ENCODE results near the gene VAV2. TPM values are rescaled to one million over a fixed set of nuclear protein-coding genes. Genes with fewer than 3 reads are reported as not detected.

The VAV2 gene
- total RNA-seq, 1 experiment from 2014 or later: 9.7 TPM

- H3F3A ChIP-seq (ENCODE audit: low read length, unreplicated experiment): no peaks in the 10 kb centered on the region
- no peak overlapping the region for H3K4me2 ChIP-seq (ENCODE audit: low read length)
- ChIA-PET POLR2A (ENCODE audit: unreplicated experiment) (no interaction called here), CTCF (no interaction called here)
- no peak overlapping the region for H3K4me3 ChIP-seq (ENCODE audit: low read length)
- H4K20me1 ChIP-seq (ENCODE audit: low read length): peaks cover 34% of the 10 kb centered on the region
- peaks cover 95% of the 10 kb centered on the region for H3K79me2 ChIP-seq (ENCODE audit: low read length)
- BruUV-seq (replicated peaks): no TSS peak
- DNase-seq (no peak), ATAC-seq (no peak)
- no peaks in the 10 kb centered on the region for H3K9me2 ChIP-seq (replicated peaks; ENCODE audit: low read length)
- no peaks in the 10 kb centered on the region for H3K27me3 ChIP-seq (ENCODE audit: low read length)
- no peaks in the 10 kb centered on the region for H3K9me3 ChIP-seq (ENCODE audit: low read length)
- peaks cover 13% of the 10 kb centered on the region for H3K4me1 ChIP-seq (ENCODE audit: insufficient read depth, low read length)
- intact Hi-C loops (cut with micrococcal nuclease): no loop called here
- H3K36me3 ChIP-seq (ENCODE audit: low read depth, low read length): peaks cover 2% of the 10 kb centered on the region; the same call in 1 of the 2 replicates
- TF ChIP-seq, protein P1, sequence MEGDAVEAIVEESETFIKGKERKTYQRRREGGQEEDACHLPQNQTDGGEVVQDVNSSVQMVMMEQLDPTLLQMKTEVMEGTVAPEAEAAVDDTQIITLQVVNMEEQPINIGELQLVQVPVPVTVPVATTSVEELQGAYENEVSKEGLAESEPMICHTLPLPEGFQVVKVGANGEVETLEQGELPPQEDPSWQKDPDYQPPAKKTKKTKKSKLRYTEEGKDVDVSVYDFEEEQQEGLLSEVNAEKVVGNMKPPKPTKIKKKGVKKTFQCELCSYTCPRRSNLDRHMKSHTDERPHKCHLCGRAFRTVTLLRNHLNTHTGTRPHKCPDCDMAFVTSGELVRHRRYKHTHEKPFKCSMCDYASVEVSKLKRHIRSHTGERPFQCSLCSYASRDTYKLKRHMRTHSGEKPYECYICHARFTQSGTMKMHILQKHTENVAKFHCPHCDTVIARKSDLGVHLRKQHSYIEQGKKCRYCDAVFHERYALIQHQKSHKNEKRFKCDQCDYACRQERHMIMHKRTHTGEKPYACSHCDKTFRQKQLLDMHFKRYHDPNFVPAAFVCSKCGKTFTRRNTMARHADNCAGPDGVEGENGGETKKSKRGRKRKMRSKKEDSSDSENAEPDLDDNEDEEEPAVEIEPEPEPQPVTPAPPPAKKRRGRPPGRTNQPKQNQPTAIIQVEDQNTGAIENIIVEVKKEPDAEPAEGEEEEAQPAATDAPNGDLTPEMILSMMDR (conservative IDR thresholded peaks at IDR 0.05; ENCODE audit: low read depth, low read length): no peak
- TF ChIP-seq EZH2 (IDR thresholded peaks at IDR 0.05; ENCODE audit: low read length, unreplicated experiment) (no peak), EZH2phosphoT487 (IDR thresholded peaks at IDR 0.05; ENCODE audit: borderline replicate concordance, low read length) (no peak)
- no peak overlapping the region for H3K9ac ChIP-seq (ENCODE audit: low read length)
- no peak overlapping the region for H3K27ac ChIP-seq (ENCODE audit: low read length)
- no peak overlapping the region for H2AFZ ChIP-seq (ENCODE audit: low read length)
Observed at GRCh38 chr9:133968966-133969617, 23.0 kb downstream of the VAV2 start.

DNA sequence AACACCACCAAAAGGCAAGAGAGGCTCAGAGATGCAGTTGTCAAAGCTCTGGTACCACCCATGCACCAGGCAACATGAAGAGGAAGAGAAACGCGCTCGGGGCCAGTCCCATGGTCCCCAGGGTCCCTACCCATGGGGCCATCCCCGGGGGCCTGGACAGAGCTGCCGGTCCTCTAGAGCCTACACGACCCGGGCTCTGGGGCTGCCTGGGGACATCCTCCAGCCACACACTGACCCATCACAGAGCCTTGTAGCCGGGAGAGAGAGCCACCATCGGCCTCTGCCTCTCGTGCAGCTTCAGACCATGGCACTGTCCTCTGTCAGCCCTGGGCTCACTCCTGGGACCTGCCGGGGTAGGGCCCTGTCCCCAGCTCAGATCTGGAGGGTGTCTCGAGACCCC is 23.7 kb downstream of the VAV2 start:
- BruUV-seq (replicated peaks): no TSS peak
- peaks cover 93% of the 10 kb centered on the region for H3K79me2 ChIP-seq (ENCODE audit: low read length)
- no peak overlapping the region for H2AFZ ChIP-seq (ENCODE audit: low read length)
- CTCF ChIA-PET: no interaction called here
- H3K4me1 ChIP-seq (ENCODE audit: insufficient read depth, low read length): peaks cover 13% of the 10 kb centered on the region
- ATAC-seq (no peak), DNase-seq (no peak)
- H3K4me3 ChIP-seq (ENCODE audit: low read length): no peak overlapping the region
- TF ChIP-seq EZH2phosphoT487 (IDR thresholded peaks at IDR 0.05; ENCODE audit: borderline replicate concordance, low read length) (no peak), EZH2 (IDR thresholded peaks at IDR 0.05; ENCODE audit: low read length, unreplicated experiment) (no peak)
- TF ChIP-seq, protein P1 (conservative IDR thresholded peaks at IDR 0.05; ENCODE audit: low read depth, low read length): no peak
- intact Hi-C loops (cut with micrococcal nuclease): no loop called here
- no peak overlapping the region for H3K27ac ChIP-seq (ENCODE audit: low read length)
- no peaks in the 10 kb centered on the region for H3K9me3 ChIP-seq (ENCODE audit: low read length)
- no peaks in the 10 kb centered on the region for H3K27me3 ChIP-seq (ENCODE audit: low read length)
- POLR2A ChIA-PET (ENCODE audit: unreplicated experiment): no interaction called here
- H3K4me2 ChIP-seq (ENCODE audit: low read length): no peak overlapping the region
- no peaks in the 10 kb centered on the region for H3K9me2 ChIP-seq (replicated peaks; ENCODE audit: low read length)
- H4K20me1 ChIP-seq (ENCODE audit: low read length): peaks cover 36% of the 10 kb centered on the region
- peaks cover 2% of the 10 kb centered on the region; the same call in 1 of the 2 replicates for H3K36me3 ChIP-seq (ENCODE audit: low read depth, low read length)
- no peaks in the 10 kb centered on the region for H3F3A ChIP-seq (ENCODE audit: low read length, unreplicated experiment)
- no peak overlapping the region for H3K9ac ChIP-seq (ENCODE audit: low read length)

- no TSS peak for BruUV-seq (replicated peaks)
- Histone ChIP-seq H3K9ac (ENCODE audit: low read length) (no peak overlapping the region), H3K4me3 (ENCODE audit: low read length) (no peak overlapping the region), H2AFZ (ENCODE audit: low read length) (no peak overlapping the region), H4K20me1 (ENCODE audit: low read length) (peaks cover 29% of the 10 kb centered on the region), H3K36me3 (ENCODE audit: low read depth, low read length) (peaks cover 2% of the 10 kb centered on the region; the same call in 1 of the 2 replicates), H3K4me1 (ENCODE audit: insufficient read depth, low read length) (peaks cover 9% of the 10 kb centered on the region), H3F3A (ENCODE audit: low read length, unreplicated experiment) (no peaks in the 10 kb centered on the region), H3K9me3 (ENCODE audit: low read length) (no peaks in the 10 kb centered on the region), H3K27ac (ENCODE audit: low read length) (no peak overlapping the region), H3K4me2 (ENCODE audit: low read length) (no peak overlapping the region), H3K79me2 (ENCODE audit: low read length) (peaks cover 91% of the 10 kb centered on the region), H3K27me3 (ENCODE audit: low read length) (no peaks in the 10 kb centered on the region), H3K9me2 (replicated peaks; ENCODE audit: low read length) (no peaks in the 10 kb centered on the region)
- intact Hi-C loops (cut with micrococcal nuclease): no loop called here
- ChIA-PET POLR2A (ENCODE audit: unreplicated experiment) (no interaction called here), CTCF (no interaction called here)
- ATAC-seq (no peak; the same call in 1 of the 2 replicates), DNase-seq (peak; percentile 54)
- TF ChIP-seq EZH2 (IDR thresholded peaks at IDR 0.05; ENCODE audit: low read length, unreplicated experiment) (no peak), EZH2phosphoT487 (IDR thresholded peaks at IDR 0.05; ENCODE audit: borderline replicate concordance, low read length) (no peak)
- TF ChIP-seq, protein P1 (conservative IDR thresholded peaks at IDR 0.05; ENCODE audit: low read depth, low read length): no peak
Observed at GRCh38 chr9:133967024-133967741, 24.9 kb downstream of the VAV2 start.
